NCI-H82 treated with DMSO at 0.1 percent for 48 hours (cell line): ENCODE measurements around the gene WNK2.
"Not testable (repeated sequence)": the region's sequence is repeated elsewhere in the genome, so short reads cannot be mapped to it uniquely, and the experiment has no call there.

Experiments used
- DNase-seq: peaks from one replicate; lab custom pipeline; 2025; ENCODE audit not compliant: unreplicated experiment; lab: John Stamatoyannopoulos, UW

WNK2 gene

GRCh38 chr9:93324191-93324834 lies 140.4 kb downstream of the WNK2 start:
- DNase-seq, result no peak

DNA sequence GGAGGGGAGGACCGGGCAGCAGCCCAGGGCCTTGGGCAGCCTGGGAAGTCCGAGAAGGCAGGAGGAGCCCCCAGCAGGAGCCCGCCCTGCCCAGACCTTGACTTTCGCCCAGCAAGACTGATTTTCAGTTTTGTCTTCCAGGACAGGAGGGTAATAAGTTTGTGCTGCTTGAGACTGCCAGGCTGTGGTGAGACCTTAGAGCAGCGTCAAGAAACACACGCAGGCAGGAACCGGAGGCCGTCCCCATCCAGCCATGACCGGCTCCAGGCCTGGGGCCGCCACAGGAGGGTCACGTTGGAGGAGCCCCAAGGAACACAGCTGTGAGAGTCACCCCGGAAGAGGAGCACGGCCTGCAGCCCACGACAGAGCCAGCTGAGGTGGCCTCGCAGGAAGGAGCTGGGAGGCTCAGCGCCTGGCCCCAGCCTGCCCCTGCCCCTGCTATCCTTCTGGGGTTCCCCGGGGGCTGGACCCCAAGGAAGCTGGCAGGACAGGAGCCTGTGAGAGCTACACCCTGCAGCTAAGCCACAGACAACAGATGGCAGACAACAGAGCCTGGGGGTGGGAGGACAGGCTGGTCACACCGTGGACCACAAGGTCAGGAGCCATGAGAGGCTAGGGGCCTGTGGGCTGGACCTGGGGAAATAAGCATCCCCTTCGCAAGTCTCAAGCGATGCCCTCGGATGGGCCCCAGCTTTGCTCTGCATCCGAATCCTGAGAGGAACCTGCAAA lies 141.5 kb downstream of the WNK2 start:
- no peak for DNase-seq

- no peak for DNase-seq
Observed at GRCh38 chr9:93326056-93326455, 142.1 kb downstream of the WNK2 start.

DNA sequence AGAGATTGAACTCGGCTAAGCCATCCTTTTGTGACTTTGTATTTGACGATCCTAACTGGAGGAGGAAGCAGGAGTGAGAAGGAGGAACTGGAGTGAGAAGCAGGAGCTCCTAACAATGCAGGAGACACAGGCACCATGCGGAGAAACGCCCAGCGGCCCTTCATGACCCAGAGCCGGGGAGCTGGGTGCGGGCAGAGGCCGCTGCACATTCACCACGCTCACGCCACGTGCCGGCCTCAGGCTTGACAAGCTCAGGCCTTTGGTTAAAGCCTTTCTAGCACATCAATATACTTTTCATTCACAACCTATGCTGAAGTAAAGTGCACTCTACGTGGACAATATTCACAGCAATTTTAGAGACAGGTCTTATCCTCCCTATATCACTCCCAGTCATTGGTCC lies 142.7 kb downstream of the WNK2 start:
- DNase-seq, result no peak

DNA sequence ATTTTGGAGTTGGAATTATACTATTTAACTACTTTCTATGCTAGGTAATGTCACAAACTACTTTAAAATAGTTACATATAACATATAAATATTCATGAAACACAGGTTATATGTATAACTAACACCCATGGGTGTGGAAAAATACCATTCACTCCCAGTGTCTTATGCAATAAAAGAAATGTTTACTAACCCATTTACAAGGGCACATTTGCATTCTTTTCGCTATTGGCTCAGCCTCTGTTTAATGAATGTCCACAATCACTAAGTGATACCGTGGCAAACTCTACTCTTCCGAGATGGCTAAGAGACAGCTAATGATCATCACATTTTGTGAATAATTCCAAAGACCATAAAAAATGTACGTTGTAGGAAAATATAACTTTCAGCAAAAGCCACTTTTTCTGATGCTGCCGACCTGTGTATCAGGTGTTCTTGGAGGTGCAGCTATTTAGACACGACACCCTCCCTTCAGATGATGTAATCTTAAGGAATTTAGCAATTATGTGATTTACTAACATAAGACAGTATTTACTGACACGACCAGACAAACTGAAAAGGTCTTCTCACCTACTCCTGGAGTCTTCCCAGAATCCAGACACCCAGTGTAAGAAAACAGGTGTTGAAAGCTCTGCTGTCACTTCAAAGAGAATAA lies 145.8 kb downstream of the WNK2 start:
- no peak for DNase-seq

- no peak for DNase-seq
Observed at GRCh38 chr9:93332317-93332716, 148.4 kb downstream of the WNK2 start.

DNA sequence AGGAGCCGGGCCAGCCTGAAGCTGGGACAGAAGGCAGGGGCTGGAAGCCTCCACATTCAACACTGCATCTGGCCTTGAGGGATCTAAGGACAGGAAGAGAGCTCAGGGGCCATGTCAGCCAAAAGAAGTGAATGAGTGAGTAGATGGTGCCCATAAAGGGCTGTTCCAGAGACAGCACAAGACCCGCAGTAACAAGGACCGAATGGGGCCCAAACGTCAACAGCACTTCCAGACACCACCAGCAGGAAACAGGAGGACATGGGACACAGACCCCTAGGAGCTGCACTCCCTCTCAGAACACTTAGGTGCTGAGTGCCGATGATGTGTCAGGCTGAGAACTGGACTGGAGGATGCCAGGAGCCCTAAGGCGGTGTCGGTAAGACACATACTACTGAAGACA lies 152.8 kb downstream of the WNK2 start:
- DNase-seq, result no peak

DNA sequence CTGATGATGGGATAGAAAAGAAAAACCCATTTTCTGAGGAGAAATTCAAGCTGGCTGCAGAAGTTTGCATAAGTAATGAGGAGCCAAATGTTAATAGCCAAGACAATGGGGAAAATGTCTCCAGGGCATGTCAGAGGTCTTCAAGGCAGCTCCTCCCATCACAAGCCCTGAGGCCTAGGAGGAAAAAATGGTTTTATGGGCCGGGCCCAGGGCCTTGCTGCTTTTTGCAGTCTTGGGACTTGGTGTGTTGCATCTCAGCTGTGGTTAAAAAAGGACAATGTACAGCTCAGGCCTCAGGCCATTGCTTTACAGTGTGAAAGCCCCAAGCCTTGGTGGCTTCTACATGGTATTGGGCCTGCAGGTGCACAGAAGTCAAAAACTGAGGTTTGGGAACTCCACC lies 154.3 kb downstream of the WNK2 start:
- DNase-seq, result not testable (repeated sequence)

DNA sequence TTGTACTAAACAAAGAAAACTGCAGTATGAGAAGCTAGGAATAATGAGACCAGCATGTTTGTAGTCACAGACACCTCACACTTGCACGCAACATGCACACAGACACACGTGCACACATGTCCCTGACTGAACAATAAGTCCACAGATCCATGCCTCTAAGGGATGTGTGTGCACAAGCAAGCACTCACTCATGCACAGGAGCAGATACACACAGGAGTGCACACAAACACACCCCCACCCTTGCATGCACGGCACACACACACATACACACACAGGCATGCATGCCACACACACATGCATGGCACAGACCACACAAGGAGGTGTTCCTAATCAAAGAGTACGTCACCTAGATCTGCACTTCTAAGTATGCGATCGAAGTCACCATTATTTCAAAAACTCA lies 156.2 kb downstream of the WNK2 start:
- no peak for DNase-seq

- not testable (repeated sequence) for DNase-seq
Observed at GRCh38 chr9:93341820-93342219, 157.9 kb downstream of the WNK2 start.

- DNase-seq, result not testable (repeated sequence)
Observed at GRCh38 chr9:93342428-93342827, 158.5 kb downstream of the WNK2 start.

- DNase-seq, result no peak
Observed at GRCh38 chr9:93343663-93344062, 159.7 kb downstream of the WNK2 start.

DNA sequence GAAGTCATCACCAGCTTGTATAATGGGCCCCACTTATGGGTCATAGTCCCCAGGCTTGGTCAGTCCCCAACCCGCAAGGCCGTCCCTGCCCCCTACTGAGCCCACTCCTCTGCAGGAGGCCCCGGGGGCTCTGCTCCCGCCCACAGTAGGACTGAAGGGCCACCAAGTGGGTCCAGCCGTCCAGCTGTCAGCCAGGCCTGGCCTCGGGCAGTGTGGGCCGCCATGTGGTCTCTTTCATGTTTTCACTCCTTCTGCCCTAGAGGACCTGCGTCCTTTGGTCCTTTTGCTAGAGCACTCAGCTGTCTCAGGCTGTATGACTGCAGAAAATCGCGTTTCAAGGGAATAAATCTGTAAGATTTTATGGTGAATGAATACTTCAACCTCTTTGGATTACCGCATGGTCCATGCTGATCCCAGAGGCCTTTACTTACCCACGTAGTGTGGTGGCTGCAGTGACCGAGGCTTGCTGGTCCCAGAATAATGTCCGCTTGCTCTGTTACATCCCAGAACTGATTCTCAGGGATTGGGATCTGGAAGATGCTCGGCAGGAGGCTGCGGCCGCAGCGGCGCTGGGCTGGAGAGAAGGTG lies 161.8 kb downstream of the WNK2 start:
- DNase-seq, result no peak

GRCh38 chr9:93346231-93347112 lies 162.5 kb downstream of the WNK2 start:
- DNase-seq, result no peak

DNA sequence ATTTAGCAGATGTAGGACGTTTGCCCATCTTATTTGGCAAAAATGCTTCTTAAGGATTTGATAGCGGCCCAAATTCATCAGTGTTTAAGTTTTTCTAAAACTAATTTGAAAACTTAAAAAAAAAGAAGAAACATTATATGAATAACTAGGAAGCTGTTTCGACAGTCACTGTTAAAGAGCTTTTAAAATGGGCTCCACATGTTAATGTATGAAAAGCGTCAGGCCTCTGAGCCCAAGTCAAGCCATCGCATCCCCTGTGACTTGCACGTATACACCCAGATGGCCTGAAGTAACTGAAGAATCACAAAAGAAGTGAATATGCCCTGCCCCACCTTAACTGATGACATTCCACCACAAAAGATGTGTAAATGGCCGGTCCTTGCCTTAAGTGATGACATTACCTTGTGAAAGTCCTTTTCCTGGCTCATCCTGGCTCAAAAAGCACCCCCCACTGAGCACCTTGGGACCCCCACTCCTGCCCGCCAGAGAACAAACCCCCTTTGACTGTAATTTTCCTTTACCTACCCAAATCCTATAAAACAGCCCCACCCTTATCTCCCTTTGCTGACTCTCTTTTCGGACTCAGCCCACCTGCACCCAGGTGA lies 163.5 kb downstream of the WNK2 start:
- DNase-seq, result not testable (repeated sequence)

DNA sequence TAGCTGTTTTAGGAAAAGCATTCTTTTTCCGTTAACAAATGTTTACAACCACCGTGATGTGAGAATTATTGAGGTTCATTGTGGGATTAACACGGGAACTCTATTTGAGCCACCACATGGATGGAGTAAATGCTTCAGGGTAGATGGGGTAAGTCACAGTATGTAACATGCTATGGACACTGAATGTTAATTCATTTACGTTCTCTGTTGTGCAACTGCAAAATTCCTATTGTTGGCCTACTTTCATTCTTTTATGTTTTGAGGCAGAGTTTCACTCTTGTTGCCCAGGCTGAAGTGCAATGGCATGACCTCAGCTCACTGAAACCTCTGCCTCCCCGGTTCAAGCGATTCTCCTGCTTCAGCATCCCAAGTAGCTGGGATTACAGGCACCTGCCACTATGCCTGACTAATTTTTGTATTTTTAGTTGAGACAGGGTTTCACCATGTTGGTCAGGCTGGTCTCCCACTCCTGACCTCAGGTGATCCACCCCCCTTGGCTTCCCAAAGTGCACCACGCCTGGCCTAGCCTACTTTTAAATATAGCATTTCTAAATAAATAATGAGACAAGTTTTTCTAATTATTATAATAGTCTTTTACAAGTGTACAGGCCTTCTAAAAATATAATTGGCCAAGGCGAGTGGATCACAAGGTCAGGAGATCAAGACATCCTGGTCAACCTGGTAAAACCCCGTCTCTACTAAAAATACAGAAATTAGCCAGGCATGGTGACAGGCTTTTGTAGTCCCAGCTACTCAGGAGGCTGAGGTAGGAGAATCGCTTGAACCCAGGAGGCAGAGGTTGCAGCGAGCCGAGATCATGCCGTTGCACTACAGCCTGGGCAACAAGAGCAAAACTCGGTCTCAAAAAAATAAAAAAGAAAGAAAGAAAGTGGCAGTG lies 169.7 kb downstream of the WNK2 start:
- not testable (repeated sequence) for DNase-seq

DNA sequence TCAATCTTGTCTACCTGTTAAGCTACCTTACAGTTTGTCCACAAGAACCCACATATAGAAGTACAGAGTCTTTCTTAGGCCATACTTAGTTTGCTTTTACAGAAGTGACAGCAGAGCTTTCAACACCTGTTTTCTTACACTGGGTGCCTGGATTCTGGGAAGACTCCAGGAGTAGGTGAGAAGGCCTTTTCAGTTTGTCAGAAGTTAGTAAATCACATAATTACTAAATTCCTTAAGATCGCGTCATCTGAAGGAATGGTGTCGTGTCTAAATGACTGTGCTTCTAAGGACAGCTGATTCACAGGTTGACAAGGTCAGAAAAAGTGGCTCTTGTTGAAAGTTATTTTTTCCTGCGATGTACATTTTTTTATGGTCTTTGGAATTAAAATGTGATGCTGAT lies 170.5 kb downstream of the WNK2 start:
- no peak for DNase-seq

DNA sequence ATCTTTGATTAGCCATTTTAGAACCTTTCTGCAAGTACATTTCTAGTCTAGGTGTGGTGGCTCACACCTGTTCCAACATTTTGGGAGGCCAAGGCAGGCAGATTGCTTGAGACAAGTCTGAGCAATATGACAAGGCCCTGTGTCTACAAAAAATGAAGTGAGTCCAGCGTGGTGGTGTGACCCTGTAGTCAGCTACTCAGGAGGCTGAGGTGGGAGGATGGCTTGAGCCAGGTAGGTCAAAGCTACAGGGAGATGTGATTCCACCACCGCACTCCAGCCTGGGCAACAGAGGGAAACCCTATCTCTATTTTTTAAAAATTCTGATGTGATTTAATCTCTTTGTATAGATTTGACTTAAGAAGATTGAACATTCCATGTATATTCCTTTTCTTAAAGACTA lies 171.9 kb downstream of the WNK2 start:
- no peak for DNase-seq

DNA sequence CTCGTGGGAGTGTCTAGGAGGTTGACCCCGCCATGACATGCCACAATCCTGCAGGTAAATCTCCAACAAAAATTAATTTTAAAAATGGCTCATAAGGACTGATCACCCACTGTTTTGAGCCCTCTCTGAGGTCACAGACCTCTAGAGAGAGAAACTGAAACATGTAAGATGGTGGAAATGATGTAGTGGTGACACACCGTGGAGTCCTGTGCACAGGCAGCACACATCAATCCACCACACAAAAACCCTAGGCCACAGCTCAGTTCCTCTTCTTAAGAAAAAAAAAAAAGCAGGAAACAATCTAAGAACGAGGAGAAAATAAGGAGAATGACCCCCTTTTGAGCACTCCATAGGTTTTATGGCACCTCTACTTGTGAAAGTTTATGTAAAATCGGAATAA lies 173.7 kb downstream of the WNK2 start:
- DNase-seq, result no peak

DNA sequence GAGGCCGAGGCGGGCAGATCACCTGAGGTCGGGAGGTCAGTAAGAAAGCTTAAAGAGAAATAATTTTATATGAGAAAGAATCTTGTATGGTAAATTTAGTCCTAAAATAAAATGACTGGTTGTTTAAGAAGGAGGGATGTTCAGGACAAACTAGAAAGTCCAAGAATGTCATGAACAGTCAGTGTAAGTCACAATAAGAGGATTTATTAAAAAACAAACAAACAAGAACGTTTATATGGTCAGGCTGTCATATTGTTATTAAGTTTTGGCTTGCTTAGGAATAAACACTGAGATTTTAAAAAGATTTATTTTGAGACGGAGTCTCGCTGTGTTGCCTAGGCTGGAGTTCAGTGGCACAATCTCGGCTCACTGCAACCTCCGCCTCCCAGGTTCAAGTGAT lies 176.0 kb downstream of the WNK2 start:
- not testable (repeated sequence) for DNase-seq
